ENCODE results near the gene TSHZ3. TPM values are rescaled to one million over a fixed set of nuclear protein-coding genes. Genes with fewer than 3 reads are reported as not detected.

TSHZ3 gene
- total RNA-seq, 1 donor from 2014 or later, result 17.0 TPM

DNA sequence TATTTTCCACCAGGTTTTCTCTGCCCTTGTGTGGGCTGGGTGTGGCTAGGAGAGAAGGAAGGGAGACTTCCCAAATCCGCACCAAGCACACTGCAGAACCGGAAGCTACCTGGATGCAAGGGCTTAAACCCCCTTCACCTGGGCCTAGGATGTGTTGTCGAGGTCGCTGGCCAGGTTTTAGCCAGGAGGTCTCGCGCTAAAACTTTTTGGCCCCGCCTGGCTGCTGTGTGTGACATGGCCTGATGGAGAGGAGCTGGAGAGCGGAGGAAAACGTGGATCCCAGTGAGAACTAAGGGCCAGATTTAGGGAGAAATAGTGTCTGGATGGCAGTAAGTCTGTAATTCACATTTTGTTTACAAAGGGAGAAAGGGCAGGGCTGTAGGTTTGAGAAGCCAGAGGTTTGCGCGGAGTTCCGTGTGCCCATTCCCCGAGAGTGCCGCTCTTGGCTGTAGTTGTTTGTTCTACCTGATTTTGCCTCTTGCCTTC, 3.1 kb upstream of the TSHZ3 start:
- H3K4me3 Mint-ChIP-seq (ENCODE audit: unreplicated experiment), result peak overlapping the region; percentile 97
- H3K27me3 Mint-ChIP-seq (ENCODE audit: low read depth), result peaks cover 40% of the 10 kb centered on the region
- no peak overlapping the region for H3K27ac Mint-ChIP-seq (ENCODE audit: unreplicated experiment)
- no peak for DNase-seq (ENCODE audit: low spot score)
- TF ChIP-seq, protein P1, sequence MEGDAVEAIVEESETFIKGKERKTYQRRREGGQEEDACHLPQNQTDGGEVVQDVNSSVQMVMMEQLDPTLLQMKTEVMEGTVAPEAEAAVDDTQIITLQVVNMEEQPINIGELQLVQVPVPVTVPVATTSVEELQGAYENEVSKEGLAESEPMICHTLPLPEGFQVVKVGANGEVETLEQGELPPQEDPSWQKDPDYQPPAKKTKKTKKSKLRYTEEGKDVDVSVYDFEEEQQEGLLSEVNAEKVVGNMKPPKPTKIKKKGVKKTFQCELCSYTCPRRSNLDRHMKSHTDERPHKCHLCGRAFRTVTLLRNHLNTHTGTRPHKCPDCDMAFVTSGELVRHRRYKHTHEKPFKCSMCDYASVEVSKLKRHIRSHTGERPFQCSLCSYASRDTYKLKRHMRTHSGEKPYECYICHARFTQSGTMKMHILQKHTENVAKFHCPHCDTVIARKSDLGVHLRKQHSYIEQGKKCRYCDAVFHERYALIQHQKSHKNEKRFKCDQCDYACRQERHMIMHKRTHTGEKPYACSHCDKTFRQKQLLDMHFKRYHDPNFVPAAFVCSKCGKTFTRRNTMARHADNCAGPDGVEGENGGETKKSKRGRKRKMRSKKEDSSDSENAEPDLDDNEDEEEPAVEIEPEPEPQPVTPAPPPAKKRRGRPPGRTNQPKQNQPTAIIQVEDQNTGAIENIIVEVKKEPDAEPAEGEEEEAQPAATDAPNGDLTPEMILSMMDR (IDR thresholded peaks at IDR 0.05), result no peak
- H3K4me1 Mint-ChIP-seq (ENCODE audit: low read depth), result peaks cover 51% of the 10 kb centered on the region
- H3K36me3 Mint-ChIP-seq (ENCODE audit: low read depth), result no peaks in the 10 kb centered on the region
- H3K9me3 Mint-ChIP-seq (ENCODE audit: low read depth), result no peaks in the 10 kb centered on the region

DNA sequence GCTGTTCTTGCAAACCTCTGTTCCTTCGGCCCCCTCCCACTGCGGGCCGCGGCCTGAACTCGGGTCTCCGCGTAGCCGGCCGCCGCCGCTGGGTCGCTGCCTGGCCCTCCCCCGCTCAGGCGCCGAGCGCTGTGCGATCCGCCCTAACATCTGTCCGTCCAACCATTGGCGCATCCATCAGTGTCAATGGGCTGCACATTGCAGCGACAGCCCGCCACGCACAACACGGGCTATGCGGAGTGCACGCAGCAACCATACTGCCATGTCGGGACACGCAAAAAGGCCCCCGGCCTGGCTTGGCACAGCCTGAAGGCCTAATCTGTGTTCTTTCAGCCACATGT, 2.6 kb upstream of the TSHZ3 start:
- H3K27me3 Mint-ChIP-seq (ENCODE audit: low read depth), result peaks cover 40% of the 10 kb centered on the region

DNA sequence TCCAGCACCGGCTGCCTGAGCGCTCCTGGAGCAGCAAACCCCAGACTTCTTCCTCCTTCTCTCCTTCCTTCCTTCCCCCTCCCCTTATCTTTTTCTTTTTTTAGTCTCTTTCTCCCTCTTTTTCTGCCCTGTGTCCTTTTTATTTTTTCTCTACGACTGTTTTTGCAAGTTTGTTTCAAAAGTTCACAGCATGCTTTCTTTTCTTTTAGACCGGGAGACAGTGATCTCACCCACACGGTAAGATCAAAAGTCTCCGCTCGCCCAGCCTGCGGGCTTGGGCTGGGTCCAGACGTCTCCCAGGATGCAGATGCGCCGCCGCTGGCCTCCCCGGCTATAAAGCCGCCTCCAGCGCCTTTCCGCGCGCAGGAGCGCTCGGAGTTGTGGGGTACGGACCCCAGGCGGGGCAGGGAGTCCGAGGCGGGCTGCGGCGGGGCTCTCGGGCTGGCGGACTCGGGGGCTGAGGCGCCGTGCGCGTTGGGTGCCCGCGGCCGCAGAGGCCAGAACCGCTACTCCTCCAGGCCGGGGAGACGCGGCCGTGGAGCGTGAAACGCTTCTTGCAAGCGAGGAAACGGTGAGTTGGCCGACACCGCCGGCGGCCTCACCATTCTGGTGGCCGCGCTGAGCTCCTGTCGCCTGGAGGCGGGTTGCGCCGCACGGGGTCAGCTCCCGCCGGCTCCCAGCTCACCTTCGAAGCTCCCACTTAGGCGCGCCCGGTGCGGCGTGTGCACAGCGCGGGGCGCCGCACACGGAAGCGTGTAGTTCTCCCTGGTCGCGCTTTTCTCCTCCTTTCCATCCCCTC, 2.0 kb upstream of the TSHZ3 start:
- Mint-ChIP-seq H3K4me3 (ENCODE audit: unreplicated experiment) (peak overlapping the region; percentile 97), H3K27ac (ENCODE audit: unreplicated experiment) (peak overlapping the region; percentile 90), H3K4me1 (ENCODE audit: low read depth) (peaks cover 47% of the 10 kb centered on the region), H3K27me3 (ENCODE audit: low read depth) (peaks cover 34% of the 10 kb centered on the region), H3K9me3 (ENCODE audit: low read depth) (no peaks in the 10 kb centered on the region), H3K36me3 (ENCODE audit: low read depth) (no peaks in the 10 kb centered on the region)
- DNase-seq (ENCODE audit: low spot score), result no peak
- TF ChIP-seq, protein P1 (IDR thresholded peaks at IDR 0.05), result peak; percentile 13

More for the DNA sequence above, 2.6 kb upstream of the TSHZ3 start:
- TF ChIP-seq, protein P1 (IDR thresholded peaks at IDR 0.05), result no peak
- Mint-ChIP-seq H3K36me3 (ENCODE audit: low read depth) (no peaks in the 10 kb centered on the region), H3K4me3 (ENCODE audit: unreplicated experiment) (peak overlapping the region; percentile 97), H3K9me3 (ENCODE audit: low read depth) (no peaks in the 10 kb centered on the region), H3K4me1 (ENCODE audit: low read depth) (peaks cover 52% of the 10 kb centered on the region), H3K27ac (ENCODE audit: unreplicated experiment) (no peak overlapping the region)
- no peak for DNase-seq (ENCODE audit: low spot score)

DNA sequence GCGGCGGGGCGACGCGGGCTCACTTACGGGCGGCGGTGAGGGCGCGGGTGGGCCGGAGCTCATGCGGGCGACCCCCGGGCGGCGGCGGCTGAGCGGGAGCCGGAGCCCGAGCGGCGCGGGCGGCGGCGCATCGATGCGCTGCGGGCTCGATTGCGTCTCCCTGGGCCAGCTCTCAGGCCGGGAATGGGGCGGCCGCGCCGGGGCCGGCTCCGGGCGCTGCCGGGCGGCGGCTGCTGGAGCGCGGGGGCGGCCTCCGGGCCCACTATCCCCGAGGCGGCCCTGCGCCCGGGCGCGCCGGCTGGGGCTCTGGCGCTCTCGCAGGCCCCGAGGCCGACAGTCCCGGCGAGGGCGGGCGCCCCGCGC, 1.4 kb upstream of the TSHZ3 start:
- Mint-ChIP-seq H3K4me3 (ENCODE audit: unreplicated experiment) (peak overlapping the region; percentile 97), H3K4me1 (ENCODE audit: low read depth) (peaks cover 44% of the 10 kb centered on the region)

DNA sequence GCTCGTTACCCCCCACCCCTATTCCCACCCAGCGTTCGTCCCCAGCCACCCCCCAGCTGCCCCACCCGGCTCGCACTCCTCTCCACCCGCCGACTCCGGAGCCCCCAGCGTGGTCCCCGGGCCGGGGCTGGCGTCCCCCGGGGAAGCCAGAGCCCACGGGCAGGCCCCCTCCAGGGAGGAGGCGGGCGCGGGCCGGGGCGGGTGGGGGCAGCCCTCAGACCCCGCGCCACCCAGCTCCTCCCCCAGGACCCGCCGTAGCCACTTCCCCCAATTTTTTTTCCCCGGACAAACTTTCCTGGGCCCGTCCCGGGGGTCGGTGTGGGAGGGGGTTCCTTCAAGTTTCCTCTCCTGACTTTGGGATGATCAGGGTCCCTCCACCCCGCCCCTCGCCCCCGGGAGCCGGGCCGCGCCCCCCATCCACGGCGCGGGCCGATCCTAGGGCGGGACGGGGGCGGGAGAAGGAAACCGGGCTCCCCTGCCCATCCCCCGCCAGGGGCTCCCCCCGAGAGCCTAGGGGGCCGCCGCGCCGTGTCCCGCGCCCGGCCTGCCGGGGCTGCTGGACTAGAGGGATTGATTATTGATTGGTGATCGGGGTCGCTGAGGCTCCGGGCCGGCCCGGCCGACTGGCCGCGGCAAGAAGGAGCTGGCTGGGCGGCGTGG, 927 bp upstream of the TSHZ3 start:
- Mint-ChIP-seq H3K4me3 (ENCODE audit: unreplicated experiment) (peak overlapping the region; percentile 67), H3K27me3 (ENCODE audit: low read depth) (peaks cover 27% of the 10 kb centered on the region), H3K9me3 (ENCODE audit: low read depth) (no peaks in the 10 kb centered on the region), H3K27ac (ENCODE audit: unreplicated experiment) (no peak overlapping the region), H3K4me1 (ENCODE audit: low read depth) (peaks cover 40% of the 10 kb centered on the region), H3K36me3 (ENCODE audit: low read depth) (no peaks in the 10 kb centered on the region)
- TF ChIP-seq, protein P1 (IDR thresholded peaks at IDR 0.05), result no peak
- DNase-seq (ENCODE audit: low spot score), result no peak

More for the DNA sequence above, 1.4 kb upstream of the TSHZ3 start:
- TF ChIP-seq, protein P1 (IDR thresholded peaks at IDR 0.05), result no peak
- peaks cover 31% of the 10 kb centered on the region for H3K27me3 Mint-ChIP-seq (ENCODE audit: low read depth)
- no peak for DNase-seq (ENCODE audit: low spot score)
- H3K36me3 Mint-ChIP-seq (ENCODE audit: low read depth), result no peaks in the 10 kb centered on the region
- peak overlapping the region; percentile 90 for H3K27ac Mint-ChIP-seq (ENCODE audit: unreplicated experiment)
- H3K9me3 Mint-ChIP-seq (ENCODE audit: low read depth), result no peaks in the 10 kb centered on the region

Measured in chondrocyte (in vitro differentiated cells).